ENCODE results near the gene NOSIP.

NOSIP gene

DNA sequence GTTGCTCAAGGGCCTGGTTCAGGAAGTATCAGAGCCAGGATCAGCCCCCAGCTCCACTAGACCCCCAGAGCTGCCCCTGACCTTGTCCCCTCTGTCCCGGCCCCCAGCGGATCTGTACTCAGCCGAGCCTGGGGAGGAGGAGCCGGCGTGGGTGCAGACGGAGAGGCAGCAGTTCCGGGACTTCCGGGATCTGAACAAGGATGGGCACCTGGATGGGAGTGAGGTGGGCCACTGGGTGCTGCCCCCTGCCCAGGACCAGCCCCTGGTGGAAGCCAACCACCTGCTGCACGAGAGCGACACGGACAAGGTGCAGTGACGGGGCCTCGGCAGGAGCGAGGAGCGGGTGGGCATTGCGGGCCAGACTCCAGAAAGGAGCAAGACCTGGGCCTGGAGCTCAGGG lies 37.9 kb downstream of the NOSIP start:
- no peak for DNase-seq

DNA sequence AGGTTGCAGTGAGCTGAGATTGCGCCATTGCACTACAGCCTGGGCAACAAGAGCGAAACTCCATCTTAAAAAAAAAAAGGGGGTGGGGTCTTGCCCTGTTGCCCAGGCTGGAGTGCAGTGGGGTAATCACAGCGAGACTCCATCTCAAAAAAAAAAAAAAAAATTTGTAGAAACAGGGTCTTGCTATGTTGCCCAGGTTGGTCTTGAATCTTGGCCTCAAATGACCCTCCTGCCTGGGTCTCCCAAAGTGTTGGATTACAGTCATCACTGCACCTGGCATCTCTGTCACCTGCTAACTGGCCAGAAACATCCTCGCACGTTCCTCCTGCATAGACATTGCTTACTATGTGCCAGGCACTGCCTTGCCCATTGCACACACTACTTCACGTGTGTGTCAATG lies 38.4 kb downstream of the NOSIP start:
- no peak for DNase-seq

DNA sequence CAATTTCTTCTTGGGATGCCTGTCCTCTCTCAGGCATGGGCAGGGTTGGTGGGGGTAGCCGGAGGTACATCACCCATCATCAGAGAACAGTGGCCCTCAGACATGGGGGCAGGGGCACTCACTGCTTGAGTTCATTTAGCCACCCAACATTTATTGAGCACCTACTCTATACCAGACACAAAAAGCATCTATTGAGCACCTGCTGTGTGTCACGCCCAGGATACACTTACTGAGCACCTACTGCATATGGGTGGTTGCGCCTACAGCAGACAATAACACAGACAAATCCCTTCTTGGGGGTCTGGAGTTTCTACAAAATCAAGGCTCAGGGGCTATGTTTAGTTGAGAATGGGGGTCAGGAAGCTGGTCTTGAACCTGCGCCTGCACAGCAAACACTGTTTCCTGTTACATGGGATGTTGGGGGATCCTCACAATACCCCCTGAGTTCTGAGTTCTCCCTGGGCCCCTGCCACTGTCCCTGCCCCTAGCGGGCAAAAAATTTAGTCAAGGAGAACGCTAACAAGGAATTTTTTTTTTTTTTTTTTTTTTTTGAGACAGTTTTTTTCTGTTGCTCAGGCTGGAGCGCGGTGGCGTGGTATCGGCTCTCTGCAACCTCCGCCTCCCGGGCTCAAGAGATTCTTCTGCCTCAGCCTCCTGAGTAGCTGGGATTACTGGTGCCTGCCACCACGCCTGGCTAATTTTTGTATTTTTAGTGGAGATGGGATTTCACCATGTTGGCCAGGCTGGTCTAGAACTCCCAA lies 41.0 kb downstream of the NOSIP start:
- DNase-seq = no peak

DNA sequence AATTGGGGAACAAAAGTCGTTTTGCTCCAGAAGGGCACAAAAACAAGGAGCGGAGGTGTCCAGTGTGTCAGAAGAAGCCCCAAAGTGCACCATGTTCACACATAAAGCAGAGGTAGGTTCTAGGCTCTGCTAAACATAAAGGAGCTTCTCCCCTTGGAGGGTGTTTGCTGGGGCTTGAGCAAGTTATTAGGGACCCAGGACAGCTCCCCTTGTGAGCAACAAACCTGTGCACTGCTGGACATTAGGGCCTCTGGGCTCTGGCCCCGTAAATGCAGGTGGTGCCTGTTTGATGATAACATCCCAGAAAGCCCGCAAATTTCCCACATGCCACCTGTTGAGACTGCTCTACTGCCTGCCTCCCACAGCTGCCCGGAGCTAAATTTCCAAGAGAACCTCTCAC lies 41.7 kb downstream of the NOSIP start:
- no peak for DNase-seq

DNA sequence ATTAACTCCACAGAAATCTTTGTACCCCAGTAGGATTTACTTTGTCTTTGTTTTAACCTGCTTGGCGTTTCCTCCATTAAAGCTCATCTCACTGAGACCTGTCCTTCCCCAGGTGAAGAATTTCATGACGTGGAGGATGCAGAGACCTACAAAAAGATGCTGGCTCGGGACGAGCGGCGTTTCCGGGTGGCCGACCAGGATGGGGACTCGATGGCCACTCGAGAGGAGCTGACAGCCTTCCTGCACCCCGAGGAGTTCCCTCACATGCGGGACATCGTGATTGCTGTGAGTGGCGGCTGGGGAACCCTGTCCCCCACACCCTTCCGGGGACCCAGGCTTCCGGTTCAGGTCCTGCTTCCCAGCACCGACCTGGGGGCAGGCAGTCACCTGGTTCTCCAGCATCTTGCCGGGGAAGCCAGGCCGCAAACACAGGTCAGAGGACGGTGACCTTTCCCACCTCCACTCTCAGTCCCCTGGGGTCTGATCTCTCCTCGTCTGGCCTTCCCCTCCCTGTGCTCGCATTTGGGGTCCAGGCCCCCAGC lies 43.4 kb downstream of the NOSIP start:
- no peak for DNase-seq

DNA sequence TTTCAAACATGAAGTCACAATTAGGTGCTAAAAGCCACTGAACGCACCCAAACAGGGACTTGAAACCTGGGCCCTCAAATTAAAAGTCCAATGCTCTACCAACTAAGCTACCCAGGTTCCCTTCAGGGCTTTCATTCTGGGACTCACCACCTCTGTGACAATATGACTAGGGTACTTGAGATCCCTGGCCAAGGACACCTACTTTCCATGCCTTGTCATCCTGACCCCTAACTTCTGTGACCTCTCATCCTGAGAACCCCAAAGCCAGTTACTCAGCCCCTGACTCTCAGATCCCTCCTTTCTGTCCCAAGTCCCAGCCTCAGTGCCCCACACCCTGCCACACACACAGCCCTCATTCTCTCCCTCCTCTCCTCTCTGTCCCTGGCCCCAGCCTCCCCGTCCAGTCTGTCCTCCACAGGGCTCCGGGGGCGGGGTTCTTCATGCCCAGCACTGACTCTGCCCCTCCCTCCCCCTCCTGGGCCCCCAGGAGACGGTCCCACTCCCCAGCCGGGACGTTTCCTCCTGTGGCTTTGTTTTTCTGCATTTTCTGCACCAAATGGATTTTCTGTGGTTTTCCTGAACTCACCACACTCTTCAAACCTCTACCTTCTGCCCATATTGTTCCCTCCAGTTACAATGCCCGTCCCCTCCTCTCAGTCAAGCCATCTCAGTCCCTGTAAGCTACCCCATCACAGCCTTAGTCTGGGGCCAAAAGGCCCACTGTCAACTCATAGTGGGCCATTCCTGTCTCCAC lies 45.5 kb downstream of the NOSIP start:
- DNase-seq = no peak

DNA sequence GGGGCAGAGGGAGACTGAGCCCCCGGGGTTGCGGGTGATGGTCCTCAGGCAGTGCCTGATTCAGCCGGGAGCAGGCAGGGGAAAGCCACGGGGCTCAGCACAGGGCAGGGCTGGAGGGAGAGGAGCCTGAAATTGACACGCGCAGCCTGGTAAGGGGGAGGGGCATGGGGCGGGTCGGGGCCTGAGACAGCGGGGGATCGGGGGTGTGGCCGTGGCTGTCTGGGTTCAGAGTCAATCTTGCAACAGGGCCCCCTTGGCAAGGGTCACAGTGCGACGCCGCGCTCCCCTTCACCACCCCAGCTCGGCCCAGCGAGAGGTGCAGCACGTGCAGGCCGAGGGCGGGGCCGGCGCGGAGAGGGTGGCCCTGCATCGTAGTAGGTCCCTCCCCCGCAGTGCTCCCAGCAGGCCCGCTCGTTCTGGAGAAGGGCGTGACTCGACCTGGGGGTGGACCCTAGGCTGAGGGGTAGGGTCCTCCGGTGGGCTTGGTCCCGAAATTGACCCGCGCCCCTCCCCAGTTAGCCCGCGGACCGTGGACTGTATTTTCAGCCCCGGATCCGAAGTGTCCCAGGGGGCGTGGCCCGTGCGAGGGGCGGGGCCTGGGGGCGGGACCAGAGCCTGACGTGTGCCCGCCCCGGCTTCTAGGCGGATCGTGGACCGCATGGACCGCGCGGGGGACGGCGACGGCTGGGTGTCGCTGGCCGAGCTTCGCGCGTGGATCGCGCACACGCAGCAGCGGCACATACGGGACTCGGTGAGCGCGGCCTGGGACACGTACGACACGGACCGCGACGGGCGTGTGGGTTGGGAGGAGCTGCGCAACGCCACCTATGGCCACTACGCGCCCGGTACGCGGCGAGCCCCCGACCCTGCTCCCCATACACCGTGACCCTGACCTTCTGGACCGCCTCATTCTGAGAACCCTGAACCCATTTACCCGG lies 46.5 kb downstream of the NOSIP start:
- DNase-seq = no peak

DNA sequence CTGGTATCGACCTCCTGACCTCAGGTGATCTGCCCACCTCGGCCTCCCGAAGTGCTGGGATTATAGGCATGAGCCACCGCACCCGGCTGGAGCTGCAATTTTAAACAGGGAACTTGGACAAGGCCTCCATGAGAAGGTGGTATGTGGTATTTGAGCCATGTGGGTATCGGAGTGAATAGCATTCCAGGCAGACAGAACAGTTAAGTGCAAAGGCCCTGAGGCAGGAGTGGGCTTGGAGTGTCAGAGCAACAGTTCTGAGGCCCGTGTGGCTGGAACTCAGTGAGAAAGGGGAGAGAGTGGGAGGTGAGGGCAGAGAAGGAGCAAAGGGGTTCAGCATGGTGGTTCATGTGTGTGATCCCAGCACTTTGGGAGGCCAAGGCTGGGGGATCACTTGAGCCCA lies 49.6 kb downstream of the NOSIP start:
- no peak for DNase-seq

DNA sequence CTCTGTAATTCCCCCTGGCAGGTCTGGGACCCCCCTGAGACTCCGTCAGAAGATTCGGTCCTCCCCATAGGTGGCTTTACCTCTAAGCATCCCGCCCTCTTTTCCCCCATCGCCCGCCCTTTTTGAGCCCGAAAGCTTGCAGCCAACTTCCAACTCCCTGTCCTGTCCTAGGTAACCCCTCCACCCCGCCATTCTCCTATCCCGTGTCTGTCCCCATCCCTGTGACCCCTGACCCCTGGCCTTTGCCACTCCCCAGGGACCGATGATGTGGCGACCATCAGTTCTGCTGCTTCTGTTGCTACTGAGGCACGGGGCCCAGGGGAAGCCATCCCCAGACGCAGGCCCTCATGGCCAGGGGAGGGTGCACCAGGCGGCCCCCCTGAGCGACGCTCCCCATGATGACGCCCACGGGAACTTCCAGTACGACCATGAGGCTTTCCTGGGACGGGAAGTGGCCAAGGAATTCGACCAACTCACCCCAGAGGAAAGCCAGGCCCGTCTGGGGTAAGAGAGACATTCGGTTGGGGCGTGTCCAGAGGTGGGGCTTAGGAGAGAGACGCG lies 52.1 kb downstream of the NOSIP start:
- no peak for DNase-seq

DNA sequence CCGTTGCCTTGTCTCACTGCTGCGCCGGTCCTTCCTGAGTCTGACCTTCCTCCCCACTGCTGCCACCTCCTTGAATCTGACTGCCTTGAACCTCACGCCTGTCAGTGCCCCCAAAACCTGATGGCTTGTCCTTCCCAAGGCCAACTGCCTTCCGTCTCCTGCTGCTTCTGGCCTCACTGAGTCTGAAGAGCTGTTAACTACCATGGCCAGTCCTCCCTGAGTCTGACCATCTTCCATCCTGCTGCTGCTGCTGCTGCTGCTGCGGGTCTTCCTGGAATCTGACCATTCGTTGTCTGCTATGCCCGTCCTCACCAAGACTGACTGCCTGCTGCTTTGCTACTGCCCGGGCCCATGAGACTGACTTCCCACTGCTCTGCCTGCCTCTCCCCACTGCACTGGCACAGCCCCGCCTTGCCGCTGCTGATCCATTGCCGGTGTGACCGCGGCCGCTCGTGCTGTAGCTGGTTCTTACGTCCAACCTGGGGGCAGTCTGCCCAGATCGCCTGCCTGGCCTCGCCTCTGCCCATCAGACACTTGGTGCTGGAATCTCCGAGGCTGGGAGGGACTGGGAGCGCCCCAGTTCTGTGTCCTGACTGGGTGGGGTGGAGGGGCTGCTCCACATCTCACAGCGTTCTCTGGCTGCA lies 55.4 kb downstream of the NOSIP start:
- no peak for DNase-seq

DNA sequence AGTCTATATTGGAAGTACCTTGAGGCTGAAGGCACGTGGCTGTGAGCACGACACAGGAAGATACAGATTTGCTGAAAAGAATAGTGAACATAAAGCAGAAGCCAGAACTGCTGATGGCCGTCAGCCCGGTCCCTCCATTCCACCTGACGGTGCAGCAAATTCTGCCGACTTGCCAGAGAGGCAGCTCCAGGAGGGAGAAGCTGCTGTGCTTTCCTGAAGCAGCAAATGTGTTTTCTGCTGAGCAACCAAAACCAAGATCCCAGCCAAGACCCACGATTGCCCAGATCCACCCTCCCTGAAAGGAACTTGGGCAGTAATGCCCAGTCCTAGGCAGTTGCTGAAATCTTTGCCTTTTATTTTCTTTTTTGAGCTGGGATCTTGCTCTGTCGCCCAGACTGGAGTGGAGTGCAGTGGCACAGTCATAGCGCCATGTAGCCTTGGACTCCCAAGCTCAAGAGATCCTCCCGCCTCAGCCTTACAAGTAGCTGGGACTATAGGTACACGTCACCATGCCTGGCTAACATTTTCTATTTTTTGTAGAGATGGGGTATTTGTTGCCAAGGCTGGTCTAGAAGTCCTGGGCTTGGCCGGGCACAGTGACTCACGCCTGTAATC lies 59.5 kb downstream of the NOSIP start:
- no peak for DNase-seq

DNA sequence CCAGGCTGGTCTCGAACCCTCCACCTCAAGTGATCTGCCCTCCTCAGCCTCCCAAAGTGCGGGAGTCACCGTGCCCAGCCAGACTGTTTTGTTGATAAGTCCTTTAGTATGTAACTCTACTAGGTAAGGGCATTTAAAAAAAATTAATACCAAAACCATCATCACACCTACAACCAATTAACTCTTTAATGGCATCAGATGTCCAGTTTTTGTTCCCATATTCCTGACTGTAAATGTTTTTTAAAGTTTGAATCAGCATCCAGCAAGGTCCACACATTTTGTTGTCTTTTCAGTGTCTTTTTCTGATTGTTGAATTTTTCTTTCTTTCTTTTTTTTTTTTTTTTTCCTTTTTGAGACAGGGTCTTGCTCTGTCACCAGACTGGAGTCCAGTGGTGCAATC lies 62.3 kb downstream of the NOSIP start:
- DNase-seq = no peak

DNA sequence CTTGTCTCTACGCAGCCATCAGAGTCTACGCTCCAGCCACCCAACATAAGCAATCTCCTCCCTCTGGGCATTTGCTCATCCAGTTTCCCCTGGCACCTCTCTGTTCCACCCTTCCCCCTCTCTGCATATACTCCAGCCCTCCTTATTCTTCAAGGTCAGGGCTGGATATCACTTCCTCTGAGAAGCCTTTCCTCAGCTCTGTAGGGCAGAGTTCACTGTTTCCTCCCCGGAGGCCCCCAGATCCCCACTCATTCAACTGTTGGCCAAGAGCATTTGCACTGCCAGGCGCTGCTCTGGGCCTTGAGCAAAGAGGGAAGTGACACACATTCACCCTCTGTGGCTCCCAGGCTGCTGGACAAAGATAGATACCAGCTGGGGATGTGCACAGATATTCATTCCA lies 64.6 kb downstream of the NOSIP start:
- no peak for DNase-seq

DNA sequence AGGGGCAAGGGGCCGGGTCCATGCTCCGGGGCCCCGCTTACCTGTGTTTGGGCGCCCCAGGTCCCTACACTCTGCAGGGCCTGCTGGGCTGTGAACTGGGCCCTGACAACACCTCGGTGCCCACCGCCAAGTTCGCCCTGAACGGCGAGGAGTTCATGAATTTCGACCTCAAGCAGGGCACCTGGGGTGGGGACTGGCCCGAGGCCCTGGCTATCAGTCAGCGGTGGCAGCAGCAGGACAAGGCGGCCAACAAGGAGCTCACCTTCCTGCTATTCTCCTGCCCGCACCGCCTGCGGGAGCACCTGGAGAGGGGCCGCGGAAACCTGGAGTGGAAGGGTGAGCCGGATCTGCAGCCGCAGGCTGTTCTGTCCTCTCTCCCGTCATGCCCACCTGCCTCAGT lies 66.2 kb downstream of the NOSIP start:
- DNase-seq = no peak

DNA sequence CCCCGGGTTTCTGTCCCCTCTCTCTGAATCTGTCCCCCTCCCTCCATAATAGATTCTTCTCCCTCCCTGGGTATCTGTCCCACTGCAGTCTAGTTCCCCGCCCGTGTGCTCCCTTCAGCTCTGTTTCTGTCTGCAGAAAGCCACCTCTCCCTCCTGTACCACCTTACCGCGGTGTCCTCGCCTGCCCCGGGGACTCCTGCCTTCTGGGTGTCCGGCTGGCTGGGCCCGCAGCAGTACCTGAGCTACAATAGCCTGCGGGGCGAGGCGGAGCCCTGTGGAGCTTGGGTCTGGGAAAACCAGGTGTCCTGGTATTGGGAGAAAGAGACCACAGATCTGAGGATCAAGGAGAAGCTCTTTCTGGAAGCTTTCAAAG lies 66.6 kb downstream of the NOSIP start:
- DNase-seq = no peak

DNA sequence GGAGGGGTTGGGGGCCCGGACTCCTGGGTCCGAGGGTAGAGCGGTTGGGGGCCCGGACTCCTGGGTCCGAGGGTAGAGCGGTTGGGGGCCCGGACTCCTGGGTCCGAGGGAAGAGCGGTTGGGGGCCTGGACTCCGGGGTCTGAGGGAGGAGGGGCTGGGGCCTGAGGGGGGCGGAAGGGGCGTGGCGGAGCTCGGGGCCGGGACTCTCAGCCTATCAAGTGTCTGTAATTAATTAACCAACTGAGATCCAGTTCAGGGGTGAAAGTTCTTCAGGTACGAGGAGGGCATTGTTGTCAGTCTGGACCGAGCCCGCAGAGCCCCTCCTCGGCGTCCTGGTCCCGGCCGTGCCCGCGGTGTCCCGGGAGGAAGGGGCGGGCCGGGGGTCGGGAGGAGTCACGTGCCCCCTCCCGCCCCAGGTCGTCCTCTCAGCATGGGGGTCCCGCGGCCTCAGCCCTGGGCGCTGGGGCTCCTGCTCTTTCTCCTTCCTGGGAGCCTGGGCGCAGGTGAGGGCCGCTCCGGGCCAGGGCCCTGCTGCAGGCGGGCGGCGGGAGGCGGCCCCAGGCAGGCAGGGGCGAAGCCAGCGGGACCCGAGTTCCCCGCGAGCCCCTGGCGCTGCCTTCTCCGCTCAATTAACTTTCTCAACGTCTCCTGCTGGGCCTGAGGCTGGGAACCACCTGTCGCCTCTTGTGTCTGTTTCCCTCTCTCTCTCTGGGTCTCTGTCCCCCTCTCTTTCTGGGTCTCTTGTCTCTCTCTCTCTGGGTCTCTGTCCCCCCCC lies 67.2 kb downstream of the NOSIP start:
- DNase-seq = no peak

DNA sequence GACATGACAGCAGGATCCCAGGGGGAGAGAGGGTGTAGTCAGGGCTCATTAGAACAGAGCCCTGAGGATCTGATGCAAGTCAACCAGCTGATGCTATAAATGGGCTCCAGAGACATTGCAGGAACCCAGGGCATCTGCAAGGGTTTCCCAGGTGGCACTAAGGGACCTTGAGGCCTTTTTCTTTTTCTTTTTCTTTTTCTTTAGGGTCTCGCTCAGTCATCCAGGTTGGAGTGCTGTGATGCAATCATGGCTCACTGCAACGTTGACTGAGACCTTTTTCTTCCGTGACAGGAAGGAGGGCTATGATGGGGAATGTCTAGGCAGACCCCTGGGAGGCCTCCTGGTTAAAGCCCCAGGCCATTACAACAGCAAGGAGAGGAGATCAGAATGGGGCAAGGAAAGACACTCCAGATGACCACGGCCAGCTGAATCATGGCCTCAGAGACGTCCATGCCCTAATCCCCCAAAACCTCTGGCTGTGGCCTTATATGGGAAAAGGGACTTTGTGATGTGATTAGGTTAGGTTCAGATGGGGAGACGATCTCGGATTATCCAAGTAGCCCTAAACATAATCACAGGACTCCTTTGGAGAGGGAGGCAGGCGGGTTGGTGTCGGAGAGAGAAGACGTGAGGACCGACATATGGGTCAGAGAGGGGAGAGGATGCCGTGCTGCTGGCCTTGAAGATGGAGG lies 72.4 kb downstream of the NOSIP start:
- no peak for DNase-seq

DNA sequence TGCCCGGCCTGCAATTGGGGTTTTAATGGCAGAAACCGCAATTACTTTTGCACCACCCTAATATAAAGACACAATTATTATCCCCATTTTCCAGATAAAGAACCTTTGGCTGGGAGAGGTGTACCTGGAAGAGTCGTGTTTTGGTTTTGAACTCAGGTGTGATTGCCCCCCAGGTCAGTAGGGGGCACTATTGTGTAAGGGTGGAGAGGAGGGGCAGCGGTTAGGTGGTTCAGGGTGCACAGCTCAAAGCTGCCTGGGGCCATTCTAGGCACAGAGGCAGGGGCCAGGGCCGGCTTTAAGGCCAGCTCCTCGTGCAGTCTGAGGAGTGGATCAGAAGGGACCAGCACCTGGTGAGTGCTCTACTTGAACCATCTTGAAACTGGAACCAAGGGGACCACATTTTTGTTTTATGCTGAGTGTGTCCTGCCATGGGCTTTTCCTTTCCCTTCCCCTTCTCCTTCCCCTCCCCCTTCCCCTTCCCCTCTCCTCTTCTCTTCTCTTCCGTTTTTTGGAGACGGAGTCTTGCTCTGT lies 73.7 kb downstream of the NOSIP start:
- no peak for DNase-seq

Measured in cerebellar nuclear complex (tissue), 1 donor.